Activated CD4-positive, CD25-positive, alpha-beta regulatory T cell treated with anti-CD3 and anti-CD28 coated beads, Interleukin-2, amount 50 U/mL, for 16 hours (primary cell): Measurements from ENCODE around the gene PDLIM5.
"Not testable (repeated sequence)": the region's sequence is repeated elsewhere in the genome, so short reads cannot be mapped to it uniquely, and the experiment has no call there.

Source experiments
- DNase-seq: peaks from one replicate; pipeline ENCODE4 v3.0.0-alpha.2; 2020; ENCODE audit warnings: low read depth, low spot score

The PDLIM5 gene

DNA sequence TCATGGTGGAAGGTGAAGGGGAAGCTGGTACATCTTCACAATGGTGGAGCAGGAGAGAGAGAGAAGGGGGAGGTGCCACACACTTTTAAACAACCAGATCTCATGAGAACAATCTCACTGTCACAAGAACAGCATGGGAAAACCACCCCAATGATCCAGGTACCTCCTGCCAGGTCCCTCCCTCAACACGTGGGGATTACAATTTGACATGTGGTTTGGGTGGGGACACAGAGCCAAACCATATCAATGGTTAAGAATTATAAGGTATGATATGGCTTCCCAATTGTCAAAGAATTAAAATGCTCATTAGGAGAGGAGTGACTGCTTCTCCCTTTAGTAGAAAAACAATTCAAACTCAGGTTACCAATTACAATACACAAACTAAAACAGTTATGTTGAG is 143.3 kb downstream of the PDLIM5 start:
- DNase-seq, result no peak

DNA sequence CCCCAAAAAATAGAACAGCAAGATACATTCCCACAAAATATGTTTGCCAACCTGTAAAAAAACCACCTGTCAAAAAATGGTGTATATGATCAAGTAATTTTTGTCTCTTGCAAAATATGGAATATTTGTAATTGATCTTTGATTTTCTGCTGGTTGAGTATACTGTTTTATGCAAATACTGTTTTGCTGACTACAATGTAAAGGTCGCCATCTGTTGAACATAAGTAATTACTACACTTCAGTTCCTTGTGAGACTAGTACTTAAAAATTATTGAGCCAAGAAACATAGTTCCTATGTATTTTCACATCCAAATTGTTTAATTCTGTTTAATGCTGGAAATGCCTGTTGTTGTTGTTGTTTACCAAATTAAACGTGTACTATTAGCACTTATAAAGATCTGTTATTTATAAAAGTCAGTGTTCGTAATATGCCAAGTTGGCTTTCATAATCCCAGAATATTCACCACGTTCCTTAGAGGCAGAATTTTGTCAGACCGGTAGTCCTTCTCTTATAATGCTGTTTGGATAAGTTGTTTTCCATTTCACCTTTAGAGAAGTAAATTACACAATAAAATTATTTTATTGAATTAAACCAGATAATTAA is 144.2 kb downstream of the PDLIM5 start:
- no peak for DNase-seq

DNA sequence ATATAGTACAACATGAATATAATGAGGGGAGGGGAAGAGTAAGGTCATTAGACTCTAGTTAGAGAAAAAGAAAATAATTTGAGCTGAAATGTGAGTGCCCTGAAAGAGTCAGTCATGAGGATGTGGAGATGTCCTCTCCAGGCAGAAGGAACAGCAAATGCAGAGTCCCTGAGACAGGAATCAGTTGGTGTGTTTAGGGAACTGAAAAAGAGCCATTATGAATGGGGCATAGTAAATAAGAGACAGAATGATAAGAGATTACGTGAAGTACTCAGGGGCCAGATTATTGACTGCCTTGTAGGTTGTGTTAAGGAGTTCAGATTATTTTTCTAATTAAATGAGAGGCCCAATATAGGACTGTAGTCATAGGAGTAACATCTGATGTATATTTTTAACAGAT is 147.0 kb downstream of the PDLIM5 start:
- no peak for DNase-seq

DNA sequence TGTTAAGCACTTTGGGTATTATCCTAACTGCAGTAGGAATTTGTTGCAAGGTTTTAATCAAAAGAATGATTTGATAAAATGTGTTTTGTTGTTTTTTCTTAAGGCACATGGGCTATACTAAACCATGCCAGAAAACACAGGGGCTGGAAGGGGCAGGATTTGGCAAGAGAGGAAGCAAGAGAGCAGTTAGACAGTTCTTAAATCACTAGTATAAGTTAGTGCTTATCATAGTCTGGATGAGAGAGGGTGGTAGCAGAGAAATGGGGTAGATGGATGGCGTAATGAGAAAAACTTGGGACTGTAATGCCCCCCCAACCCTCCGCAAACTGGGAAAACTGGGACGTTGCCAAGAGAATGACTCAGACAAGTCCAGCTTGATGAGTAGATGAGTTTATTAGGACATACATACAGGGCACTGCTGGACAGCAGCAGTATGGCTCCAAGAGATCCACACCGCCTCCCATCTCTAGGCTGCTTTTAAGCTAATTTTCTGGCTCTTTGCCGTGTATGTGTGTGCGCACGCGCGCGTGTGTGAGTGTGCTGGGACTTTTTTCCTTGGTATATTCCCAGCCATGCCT is 151.5 kb downstream of the PDLIM5 start:
- no peak for DNase-seq

DNA sequence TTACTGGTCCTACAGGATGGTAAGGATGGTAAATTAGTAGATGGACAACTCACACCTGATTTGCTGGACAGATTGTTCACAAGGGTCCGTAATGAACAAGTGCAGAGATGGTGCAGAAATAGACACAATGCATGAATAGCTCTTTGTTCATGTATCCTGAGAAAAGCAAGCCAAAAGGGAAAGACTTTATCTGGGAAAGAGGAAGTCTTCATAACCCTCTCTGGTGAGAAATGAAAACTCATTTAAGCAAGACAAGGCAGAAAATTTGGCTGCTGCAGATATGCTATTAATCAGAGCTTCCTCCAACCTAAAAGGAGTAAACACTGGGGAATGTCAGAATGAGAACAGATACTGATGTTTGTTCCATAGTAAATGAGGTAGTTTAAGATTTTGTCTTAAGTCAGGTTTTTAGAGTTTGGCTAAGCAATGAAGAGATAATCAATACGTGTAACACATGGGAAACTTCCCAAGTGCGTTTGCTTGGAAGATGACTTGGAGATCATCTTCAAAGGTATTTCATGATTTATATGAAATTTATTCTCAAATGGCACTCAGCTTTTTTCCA is 153.6 kb downstream of the PDLIM5 start:
- no peak for DNase-seq

DNA sequence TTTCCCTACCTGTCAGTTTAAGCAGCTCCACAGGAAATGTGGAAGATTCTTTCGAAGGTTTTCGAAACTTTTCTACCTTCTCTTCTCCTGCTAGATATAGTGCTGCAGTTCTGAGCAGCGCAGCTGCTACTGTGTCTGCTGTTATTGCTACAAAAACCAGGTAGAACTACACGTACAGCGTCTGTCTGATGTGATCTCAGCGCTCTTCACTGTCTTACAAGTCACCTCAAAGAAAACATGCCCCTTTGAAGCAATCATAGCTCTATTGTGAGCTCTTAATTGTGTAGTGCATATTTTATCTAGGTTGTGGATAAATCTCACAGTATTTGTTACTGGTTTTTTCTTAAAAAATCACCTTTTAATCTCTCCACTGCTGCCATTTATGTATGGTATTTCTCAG is 158.4 kb downstream of the PDLIM5 start:
- no peak for DNase-seq

DNA sequence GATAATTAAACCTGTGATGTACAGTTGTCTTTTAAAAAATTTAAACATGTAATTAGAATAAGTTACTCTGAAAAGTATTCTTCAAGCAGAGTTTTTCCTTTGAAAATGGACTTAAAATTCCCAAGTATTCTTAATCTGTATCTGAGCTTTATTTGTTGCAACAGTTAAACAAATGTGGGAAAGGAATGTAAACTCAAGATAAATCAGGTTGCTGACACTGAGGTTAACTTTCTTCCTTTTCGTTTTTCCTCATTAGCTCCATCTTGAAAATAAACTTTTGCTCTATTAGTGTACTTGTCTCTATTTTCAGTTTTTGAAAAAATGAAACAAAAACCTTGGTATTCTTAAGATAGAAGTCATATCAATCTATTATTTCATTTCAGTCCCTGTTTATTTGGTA is 161.5 kb downstream of the PDLIM5 start:
- DNase-seq, result no peak

DNA sequence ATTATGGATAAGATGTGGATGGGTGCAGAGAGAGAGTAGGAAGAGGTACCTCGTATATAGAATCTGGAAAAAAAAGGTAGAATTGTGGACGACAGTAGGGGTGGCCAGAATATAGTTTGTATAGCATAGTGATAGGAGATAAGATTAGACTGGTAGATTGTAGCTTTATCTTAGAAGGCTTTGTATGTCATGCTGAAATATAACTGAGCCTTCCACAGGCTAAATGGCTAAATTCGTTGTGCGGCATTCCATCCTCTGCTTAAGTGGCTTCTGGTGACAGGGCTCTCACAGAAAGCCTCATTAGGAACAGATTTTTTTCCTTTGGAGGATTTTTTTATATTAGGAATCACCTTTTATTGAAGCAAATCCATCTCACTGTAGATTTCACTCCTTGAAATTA is 163.7 kb downstream of the PDLIM5 start:
- DNase-seq, result no peak

DNA sequence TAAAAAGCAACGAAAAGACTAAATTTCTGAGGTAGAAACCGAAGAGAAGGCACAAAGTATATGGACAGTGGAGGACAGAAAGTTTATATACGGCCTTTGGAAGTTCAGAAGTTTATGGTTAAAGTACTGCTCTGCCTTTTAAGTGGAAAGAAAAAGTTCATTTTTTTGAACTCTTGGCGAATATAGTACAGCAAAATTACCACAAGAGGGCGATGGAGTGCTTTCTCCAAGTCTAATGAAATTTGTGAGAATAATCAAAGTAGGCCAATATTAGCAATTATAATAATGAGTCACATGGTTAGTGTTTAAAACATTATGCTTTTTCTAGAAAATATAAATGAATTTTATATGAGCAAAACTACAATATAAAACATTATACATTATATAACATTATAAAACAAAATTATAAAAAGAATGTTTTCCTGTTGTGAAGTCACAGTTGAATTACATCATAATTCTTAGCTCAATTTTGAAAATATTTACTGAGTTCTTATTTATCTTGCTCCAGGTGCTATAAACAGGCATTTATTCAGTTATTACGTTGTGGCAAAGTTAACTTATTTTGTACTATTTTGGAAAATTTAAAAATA is 169.8 kb downstream of the PDLIM5 start:
- DNase-seq, result no peak

DNA sequence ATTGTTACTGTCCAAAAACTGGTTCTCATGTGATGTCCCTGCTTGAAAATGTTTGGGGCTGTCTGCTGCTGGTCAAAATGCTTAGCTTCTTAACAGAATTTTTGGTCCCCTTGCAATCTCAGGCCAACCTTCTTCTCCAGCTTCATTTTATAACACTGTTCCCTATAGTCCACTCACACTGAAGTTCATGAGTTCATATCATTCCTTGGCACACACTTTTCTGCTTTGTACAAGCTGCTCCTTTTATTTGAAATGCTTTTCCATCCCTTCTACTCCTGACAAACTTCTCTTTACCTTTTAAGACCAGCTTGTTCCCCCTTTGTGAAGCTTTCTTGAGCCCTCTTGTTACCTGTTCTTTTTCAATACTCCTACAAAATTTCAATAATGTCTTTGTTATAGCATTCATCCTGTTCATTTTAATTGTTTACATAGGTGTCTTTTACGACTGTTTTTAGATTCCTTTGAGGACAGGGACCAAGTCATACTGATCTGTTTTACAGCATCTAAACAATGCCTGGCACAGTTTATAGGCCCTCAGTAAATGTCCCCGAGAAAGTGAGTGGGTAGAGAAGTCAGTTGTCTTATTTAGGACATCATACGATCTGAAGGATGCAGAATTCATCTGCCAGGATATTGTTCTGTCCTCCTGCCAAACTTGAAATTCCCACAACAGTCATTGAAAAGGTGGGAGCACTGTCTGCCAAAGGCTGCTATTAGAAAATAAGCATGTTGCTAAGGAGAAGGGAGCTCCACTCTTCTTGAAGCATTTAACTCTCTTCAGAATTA is 171.6 kb downstream of the PDLIM5 start:
- DNase-seq, result no peak

DNA sequence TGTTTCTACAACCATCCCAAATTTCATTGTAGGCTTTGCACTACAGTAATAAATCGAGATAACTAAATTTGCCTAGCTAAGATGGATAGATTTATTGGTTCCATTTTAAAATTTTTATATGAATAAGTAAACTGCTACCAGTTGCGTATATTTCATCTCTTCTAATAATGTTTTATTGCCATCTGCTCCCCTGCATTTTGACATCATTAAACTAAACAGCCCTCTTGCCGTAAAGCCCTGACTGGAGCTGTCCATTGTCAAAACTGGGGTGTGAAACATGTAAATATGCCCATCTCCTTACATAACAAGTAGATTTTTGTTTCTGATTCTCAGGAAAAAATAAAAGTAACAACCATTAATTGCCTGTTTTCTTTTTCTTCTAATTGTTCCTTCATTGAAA is 175.2 kb downstream of the PDLIM5 start:
- DNase-seq, result no peak

DNA sequence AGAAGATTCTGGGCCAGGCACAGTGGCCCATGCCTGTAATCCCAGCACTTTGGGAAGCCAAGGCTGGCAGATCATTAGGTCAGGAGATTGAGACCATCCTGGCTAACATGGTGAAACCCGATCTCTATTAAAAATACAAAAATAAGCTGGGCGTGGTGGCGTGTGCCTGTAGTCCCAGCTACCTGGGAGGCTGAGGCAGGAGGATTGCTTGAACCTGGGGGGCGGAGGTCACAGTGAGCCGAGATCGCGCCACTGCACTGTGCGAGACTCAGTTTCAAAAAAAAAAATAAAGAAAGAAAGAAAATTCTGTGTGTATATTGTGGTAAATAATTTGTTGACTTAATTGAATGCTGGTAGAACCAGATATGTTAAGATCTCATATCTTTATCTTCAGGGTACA is 177.3 kb downstream of the PDLIM5 start:
- not testable (repeated sequence) for DNase-seq

DNA sequence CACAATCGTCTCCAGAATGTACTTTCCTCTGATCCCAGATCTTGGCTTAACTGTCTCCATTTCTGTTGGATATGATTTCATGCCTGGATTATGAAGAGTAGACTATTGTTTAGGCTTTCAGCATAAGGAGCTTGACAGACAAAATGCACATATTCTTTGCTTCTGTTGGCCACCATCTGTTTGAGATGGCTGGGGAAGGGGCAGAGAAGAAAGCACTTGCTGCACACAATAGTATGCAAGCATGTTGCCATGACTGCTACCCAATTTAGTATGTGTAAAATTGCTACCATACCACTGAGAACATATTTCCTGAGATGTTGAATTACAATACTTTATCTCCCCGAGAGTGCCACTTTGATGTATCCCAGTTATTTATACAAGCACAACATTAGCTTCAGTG is 178.1 kb downstream of the PDLIM5 start:
- no peak for DNase-seq

DNA sequence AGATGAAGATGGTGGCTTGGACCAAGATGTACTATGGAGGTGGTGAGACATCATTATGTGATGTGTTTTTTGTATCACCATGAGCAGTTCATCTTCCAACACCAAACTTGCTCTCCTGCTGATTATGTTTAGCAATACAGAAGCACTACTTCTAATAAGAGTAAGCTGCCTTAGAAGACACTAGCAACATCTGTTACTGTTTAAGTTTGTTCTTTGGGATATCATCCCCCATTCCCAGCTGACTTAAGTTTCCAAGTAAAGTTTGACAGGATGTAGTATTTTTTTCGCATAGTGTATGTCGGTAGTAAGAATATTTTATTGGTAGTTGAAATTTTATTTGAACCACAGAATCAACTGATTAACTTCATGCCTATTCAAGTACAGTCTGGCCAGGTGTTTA is 182.5 kb downstream of the PDLIM5 start:
- no peak for DNase-seq

DNA sequence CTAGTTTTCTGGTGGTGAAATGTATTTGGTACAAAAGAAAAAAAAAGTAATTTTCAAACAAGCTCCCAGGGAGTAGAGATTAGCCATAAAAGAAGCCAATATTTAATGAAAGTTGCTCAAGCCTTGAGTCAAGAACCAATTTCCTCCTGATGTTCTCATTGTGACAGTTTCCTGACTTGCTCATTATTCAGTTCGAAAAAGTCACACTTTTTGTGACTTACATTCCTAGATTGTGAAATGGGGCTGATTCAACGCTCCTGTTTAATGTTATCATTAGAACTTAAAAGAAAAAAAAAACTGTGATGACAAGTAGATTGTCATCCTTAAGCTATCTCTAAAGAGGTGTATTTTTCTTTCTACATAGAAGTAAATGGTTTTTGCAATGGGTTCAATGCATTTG is 183.4 kb downstream of the PDLIM5 start:
- no peak for DNase-seq

DNA sequence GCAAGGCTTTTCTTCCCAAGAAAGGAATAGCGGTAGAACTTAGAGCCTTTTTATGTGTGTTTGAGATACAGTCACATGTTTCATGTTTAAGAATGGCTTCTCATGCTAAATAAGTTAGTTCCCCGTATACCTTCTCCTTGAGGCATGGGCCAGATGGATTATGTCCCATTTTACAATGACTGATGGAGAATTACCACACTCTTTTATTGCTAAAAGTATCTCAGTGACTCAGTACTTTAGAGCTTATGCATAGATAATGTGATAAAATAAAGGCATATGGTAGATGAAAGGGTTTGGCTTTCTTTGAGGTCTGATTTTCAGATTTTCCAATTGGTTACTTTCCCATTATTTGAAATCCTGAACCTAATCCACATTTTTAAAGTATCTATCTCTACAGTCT is 184.3 kb downstream of the PDLIM5 start:
- DNase-seq, result no peak

DNA sequence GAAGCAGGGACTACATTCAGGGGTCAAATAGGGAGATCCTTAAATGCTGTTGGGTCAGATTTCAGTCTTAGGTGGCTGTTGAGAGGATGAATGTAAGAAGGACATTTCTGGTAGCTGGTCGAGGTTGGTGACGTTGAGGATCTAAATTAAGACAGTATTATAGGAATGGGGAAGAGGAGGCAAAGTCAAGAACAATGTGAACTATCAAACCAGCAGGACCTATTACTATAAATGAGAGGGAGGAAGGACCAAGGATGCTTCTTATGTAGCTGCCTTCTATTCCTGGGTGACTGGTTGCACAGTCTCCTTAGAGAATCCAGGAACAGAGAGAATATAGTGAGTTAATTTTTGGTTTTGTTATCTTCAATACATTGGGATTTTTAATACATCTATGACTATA is 187.6 kb downstream of the PDLIM5 start:
- no peak for DNase-seq

DNA sequence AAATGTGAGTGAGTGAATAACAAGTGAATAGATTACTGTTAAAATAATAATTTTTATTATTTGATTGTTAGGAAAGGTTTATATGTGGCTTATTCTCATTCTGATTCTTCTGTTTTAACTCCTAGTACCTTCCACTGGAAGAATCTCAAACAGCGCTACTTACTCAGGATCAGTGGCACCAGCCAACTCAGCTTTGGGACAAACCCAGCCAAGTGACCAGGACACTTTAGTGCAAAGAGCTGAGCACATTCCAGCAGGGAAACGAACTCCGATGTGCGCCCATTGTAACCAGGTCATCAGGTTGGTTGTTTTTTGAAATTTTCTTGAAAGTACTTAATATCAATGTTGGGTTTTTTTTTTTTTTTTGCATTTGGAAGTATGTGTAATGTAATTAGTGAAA is 188.4 kb downstream of the PDLIM5 start:
- DNase-seq, result no peak

DNA sequence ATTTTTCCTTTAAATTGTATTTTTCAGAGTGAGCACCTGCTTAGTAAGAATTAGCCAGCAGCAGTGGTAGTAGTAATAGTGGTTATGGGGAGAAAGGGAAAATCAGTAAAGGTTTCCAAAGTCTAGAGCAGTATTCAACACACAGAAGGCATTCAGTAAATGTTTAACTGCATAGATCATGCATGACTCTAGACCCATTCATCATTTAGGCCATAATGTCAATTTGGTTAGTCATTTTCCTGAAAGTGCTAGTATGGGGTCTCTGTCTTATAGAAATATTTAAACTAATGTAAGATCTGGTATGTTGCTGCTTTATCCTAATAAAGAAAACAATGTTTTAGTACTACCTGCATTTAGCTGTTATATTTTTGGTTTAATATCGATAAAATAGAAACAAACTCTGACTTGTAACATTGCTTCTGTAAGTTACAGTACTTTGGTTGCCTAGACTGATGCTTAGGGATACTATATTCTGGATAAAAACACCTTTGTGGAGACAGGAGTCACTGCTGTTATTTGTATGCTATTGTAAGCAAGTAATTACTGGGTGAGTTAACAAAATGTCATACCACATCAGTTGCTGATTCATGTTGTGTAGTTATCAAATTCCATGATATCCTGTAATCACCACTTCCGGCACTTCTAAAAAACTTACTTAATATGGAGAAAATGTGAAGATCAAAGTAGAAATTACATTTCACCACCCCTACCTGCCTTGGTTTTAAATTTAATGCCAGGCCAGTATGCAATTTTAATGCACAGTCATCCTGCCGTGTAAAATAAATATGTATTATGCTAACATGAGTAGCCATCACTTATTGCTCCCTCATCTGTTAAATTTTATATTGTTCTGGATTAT is 190.2 kb downstream of the PDLIM5 start:
- DNase-seq, result no peak

DNA sequence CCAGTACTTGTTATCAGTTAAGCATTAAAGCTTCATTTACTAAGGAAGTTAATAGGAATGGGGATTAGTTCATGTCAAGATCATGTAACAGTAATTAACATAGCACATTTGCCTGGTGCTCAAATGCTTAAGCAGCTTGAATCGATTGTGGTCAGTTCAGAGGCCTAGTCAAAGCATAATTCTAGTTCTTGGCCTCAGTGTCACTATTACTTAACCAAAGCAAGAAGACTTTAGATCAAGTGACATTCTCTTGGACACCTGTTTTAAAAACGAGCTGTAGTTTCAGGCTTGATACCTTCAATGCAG is 190.8 kb downstream of the PDLIM5 start:
- no peak for DNase-seq

DNA sequence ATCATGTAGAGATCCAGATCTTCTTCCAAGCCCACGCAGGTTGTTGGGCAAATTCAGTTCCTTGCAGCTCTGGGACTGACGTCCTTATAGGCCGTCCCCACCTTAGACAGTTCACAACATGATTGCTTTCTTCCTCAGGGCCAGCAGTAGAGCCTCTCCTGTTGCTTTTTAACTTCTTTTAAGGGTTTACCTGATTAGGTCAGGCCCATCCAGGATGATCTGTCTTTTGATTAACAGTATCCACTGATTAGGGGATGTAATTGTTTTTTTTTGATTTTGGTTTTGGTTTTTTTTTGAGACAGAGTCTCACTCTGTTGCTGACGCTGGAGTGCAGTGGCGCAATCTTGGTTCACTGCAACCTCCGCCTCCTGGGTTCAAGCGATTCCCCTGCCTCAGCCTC is 197.0 kb downstream of the PDLIM5 start:
- DNase-seq, result no peak
